EL (cell line): ENCODE results near the gene REXO4.
A peak's percentile ranks its signal among the peaks of the same experiment; 100 is the strongest.
"Not testable (repeated sequence)": the region's sequence is repeated elsewhere in the genome, so short reads cannot be mapped to it uniquely, and the experiment has no call there.

Source experiments
- DNase-seq: peaks from one replicate; pipeline ENCODE4 v3.0.0-alpha.2; 2016

REXO4 gene

GRCh38 chr9:133417541-133418461, at the start of gene REXO4:
Gene REXO4, minus strand, starts transcription at chr9:133418010. Its CDS starts 166 bp downstream, at chr9:133417844.
- peak; percentile 95 for DNase-seq

- DNase-seq: no peak
These were observed 49.3 kb upstream of the REXO4 start for GRCh38 chr9:133467101-133467500.

- no peak for DNase-seq
These were observed 48.2 kb upstream of the REXO4 start for GRCh38 chr9:133465984-133466383.

GRCh38 chr9:133464638-133465037, 46.8 kb upstream of the REXO4 start:
- no peak for DNase-seq

- DNase-seq: no peak
These were observed 46.2 kb upstream of the REXO4 start for GRCh38 chr9:133463864-133464615.

GRCh38 chr9:133463234-133463863, 45.5 kb upstream of the REXO4 start:
- no peak for DNase-seq

GRCh38 chr9:133461975-133462374, 44.2 kb upstream of the REXO4 start:
- DNase-seq: no peak

- DNase-seq: no peak
These were observed 42.8 kb upstream of the REXO4 start for GRCh38 chr9:133460405-133461175.

- peak; percentile 92 for DNase-seq
These were observed 41.9 kb upstream of the REXO4 start, which contains the start of gene CACFD1 for GRCh38 chr9:133459476-133460404. Gene CACFD1, plus strand, starts transcription at chr9:133459978. Its CDS starts 89 bp downstream, at chr9:133460067.

GRCh38 chr9:133458643-133459312, 41.0 kb upstream of the REXO4 start:
- DNase-seq: no peak

GRCh38 chr9:133457748-133458147, 39.9 kb upstream of the REXO4 start:
- DNase-seq: no peak

GRCh38 chr9:133457233-133457632, 39.4 kb upstream of the REXO4 start:
- no peak for DNase-seq

GRCh38 chr9:133456409-133456808, 38.6 kb upstream of the REXO4 start:
- no peak for DNase-seq

GRCh38 chr9:133455936-133456335, 38.1 kb upstream of the REXO4 start:
- no peak for DNase-seq

GRCh38 chr9:133454943-133455673, 37.3 kb upstream of the REXO4 start:
- no peak for DNase-seq

GRCh38 chr9:133454325-133454724, 36.5 kb upstream of the REXO4 start:
- no peak for DNase-seq

- no peak for DNase-seq
These were observed 35.8 kb upstream of the REXO4 start for GRCh38 chr9:133453651-133454050.

GRCh38 chr9:133452562-133452961, 34.8 kb upstream of the REXO4 start:
- DNase-seq: no peak

- not testable (repeated sequence) for DNase-seq
These were observed 34.1 kb upstream of the REXO4 start for GRCh38 chr9:133451865-133452264.

GRCh38 chr9:133449760-133450159, 31.9 kb upstream of the REXO4 start:
- DNase-seq: no peak
